Stimulated activated CD8-positive, alpha-beta memory T cell treated with anti-CD3 and anti-CD28 coated beads, Interleukin-4, amount 100 ng/mL, for 4 hours (primary cell): Measurements from ENCODE around the gene DCTN2.
"Not testable (repeated sequence)": the region's sequence is repeated elsewhere in the genome, so short reads cannot be mapped to it uniquely, and the experiment has no call there.

ENCODE experiments used
- DNase-seq, 2 donors: peaks; one replicate each; pipeline ENCODE4 v3.0.0-alpha.2; 2020; ENCODE audit warnings: low read depth in 2 of 2, low spot score in 1 of 2

DCTN2 gene

DNA sequence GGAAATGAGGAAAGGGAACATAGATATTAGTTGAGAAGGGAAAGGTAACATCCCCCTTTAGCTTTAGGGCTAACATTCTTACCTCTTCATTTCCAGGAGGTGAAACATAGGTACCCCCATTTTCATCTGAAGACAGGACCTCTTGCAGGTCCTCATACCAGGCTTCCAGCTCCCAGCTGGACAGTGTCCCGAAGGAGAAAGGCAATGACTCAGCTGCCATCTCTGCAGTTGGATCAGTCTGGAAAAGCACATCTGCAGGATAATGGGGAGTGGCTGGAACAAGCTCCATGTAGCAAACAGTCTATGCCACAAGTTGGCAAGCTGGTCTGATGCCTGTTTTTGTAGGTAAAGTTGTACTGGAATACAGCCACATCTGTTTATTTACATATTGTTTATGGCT, 29.8 kb downstream of the DCTN2 start:
- no peak for DNase-seq

GRCh38 chr12:57516617-57517153, 30.3 kb downstream of the DCTN2 start:
- no peak for DNase-seq

DNA sequence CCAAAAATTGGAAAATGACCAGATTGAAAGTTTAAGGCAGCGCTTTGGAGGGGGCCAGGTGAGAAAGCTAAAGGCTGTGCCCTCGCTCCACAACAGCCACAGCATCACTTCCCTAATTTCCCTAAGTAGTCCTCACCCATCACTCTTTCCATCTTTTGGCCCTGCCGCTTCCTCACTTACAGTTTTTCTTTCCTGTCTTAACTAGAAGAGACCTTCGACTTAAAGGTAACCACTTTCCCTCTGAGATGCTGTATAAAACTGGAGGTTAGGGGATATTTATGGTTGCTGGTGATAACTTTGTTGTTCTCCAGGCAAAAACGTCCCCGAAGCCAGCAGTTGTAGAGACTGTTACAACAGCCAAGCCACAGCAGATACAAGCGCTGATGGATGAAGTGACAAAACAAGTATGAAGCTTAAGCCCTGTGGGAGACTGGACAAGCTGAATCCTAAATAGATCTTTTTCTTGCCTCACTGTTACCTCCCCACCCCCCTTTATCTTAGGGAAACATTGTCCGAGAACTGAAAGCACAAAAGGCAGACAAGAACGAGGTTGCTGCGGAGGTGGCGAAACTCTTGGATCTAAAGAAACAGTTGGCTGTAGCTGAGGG, 31.0 kb downstream of the DCTN2 start:
- no peak for DNase-seq

DNA sequence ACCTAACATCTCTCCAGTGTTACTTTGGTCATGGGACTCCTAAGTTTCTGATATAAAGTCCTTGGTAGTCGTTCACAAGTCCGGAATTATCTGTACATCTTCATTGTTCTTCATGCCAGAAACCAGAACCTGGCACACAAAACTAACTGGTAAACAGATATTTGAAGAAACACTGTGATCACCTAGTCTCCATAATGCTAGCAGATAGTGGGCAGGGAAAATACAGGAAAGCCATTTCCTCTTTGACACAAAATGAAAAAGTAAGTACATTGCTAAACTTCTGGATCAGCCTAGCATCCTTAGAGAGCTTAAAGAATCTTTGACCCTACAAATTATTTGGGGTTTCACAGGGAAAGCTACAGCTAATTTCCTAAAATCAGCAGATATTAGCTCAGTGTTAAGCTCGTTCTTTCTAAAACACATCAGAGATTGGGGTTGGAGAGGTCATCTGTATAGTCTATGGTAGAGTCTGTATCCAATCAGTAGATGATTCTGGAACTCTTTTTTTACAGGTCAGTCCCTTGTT, 31.5 kb downstream of the DCTN2 start:
- DNase-seq: no peak

GRCh38 chr12:57514720-57515407, 32.1 kb downstream of the DCTN2 start:
- DNase-seq: no peak

GRCh38 chr12:57514246-57514645, 32.7 kb downstream of the DCTN2 start:
- DNase-seq: not testable (repeated sequence)

GRCh38 chr12:57513677-57514076, 33.3 kb downstream of the DCTN2 start:
- not testable (repeated sequence) for DNase-seq

DNA sequence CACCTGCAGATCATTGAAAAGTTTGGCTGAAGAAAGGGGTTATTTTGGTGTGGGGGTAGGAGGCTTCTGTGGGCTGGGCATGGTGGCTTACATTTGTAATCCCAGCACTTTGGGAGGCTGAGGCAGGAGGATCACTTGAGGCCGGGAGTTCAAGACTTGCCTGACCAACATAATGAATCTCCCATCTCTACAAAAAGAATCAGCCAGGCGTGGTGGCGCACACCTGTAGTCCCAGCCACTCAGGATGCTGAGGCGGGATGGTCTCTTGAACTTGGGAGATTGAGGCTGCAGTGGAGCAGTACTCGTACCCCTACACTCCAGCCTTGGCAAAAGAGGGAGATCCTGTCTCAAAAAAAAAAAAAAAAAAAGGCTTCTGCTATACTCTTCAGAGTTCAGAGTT, 33.7 kb downstream of the DCTN2 start:
- no peak for DNase-seq

- no peak for DNase-seq
Observed at GRCh38 chr12:57512665-57513064, 34.3 kb downstream of the DCTN2 start.

GRCh38 chr12:57511588-57512325, 35.2 kb downstream of the DCTN2 start:
- DNase-seq: no peak

DNA sequence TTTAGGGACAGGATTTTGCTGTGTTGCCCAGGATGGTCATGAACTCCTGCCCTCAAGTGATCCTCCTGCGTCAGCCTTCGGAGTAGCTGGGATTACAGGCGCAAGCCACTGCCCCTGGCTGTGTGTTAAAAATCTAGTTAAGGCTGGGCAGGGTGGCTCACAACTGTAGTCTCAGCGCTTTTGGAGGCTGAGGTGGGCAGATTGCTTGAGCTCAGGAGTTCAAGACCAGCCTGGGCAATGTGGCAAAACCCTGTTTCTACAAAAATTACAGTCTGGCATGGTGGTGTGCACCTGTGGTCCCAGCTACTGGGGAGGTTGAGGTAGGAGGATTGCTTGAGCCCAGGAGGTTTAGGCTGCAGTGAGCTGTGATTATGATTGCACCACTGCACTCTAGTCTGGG, 35.8 kb downstream of the DCTN2 start:
- no peak for DNase-seq

GRCh38 chr12:57507796-57508195, 39.2 kb downstream of the DCTN2 start:
- not testable (repeated sequence) for DNase-seq

- DNase-seq: not testable (repeated sequence)
Observed at GRCh38 chr12:57506541-57506940, 40.5 kb downstream of the DCTN2 start.

GRCh38 chr12:57502311-57502969, 44.6 kb downstream of the DCTN2 start:
- DNase-seq: not testable (repeated sequence)

DNA sequence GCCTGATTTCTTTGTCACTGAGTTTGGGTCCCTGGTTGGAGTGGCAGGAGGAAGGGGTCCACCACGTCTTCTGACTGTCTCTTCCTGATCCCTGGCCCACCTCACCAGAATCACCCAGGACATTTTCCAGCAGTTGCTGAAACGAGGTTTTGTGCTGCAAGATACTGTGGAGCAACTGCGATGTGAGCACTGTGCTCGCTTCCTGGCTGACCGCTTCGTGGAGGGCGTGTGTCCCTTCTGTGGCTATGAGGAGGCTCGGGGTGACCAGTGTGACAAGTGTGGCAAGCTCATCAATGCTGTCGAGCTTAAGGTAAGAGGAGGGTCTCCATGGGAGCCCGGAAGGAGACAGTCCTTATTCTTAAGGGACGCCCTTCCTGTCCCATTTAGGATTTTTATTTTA, 46.8 kb downstream of the DCTN2 start:
- DNase-seq: no peak

DNA sequence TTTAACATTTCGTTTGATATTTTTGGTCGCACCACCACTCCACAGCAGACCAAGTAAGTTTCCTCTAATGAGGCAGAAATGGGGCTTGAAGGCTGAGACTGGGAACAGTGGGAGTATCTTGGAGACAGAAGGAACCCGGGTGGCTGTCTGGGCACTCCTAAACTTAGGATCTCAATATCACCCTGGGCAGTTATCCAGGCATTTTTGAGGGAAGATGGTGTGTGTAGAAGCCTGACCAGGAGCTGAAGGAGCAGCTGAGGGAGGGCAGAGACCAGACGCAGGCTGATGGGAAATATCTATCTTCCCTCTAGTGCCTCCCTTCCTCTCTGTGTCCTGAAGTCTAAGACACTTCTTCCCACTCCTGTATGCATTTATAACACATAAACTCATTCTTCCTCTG, 48.4 kb downstream of the DCTN2 start:
- no peak for DNase-seq

- no peak for DNase-seq
Observed at GRCh38 chr12:57498132-57498502, 48.9 kb downstream of the DCTN2 start.

DNA sequence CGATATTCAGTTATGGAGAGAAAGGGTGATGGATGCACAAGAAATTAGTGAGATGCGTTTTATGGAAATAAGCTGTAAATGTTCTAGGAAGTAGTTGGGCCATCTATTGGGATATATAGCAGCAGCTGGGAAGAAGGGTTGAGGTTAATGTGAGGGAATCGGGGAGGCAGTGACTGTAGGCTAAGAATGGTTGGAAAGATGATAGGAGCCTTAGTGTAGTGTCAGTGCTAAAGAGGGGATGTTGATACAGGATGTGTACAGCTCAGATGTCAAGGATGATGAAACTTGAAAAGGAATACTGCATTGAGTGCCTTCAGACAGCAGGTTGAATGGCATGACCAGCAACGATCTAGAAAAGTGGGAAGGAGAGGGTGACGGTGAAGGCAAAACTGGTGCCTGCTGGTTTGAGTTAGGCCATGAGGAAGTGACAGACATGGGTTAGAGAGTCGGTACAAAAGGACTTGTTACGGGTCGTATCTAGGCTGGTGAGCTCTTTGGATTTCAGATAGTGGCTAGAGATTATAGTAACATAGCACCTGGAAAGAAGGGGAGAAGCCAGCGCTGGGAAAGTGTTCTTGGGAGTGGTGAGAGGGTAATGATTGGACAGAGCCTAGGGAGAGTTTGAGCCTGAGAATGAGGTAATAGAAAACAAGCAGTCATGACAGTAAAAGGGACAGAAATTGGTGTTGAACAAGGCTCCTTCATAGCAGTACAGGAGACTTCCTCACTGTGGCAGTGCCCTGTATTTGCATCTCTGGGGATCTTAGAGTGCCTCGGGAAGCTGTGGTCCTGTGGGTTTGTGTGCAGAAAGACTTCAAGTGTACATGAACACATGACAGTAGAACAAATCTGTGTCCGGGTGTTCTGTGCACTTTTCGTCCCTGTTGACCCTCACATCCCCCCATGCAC, 49.5 kb downstream of the DCTN2 start:
- no peak for DNase-seq

- no peak for DNase-seq
Observed at GRCh38 chr12:57496822-57497221, 50.2 kb downstream of the DCTN2 start.

DNA sequence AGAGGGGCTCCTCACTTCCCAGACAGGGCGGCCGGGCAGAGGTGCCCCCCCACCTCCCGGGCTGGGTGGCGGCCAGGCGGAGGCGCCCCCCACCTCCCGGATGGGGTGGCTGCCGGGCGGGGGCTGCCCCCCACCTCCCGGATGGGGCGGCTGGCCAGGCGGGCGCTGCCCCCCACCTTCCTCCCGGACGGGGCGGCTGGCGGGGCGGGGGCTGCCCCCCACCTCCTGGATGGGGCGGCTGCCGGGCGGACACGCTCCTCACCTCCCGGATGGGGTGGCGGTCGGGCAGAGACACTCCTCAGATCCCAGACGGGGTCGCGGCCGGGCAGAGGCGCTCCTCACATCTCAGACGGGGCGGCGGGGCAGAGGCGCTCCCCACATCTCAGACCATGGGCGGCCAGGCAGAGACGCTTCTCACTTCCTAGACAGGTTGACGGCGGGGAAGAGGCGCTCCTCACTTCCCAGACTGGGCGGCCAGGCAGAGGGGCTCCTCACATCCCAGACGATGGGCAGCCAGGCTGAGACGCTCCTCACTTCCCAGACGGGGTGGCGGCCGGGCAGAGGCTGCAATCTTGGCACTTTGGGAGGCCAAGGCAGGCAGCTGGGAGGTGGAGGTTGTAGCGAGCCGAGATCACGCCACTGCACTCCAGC, 51.8 kb downstream of the DCTN2 start:
- DNase-seq: not testable (repeated sequence)
